HepG2 (cell line): ENCODE data around the gene LY6G5B. TPM values are rescaled to one million over a fixed set of nuclear protein-coding genes. Genes with fewer than 3 reads are reported as not detected.

ENCODE experiments used
- BCL6 ChIP-seq: IDR thresholded peaks from 2 replicates; pipeline ENCODE4 v1.6.1; 2016; ENCODE audit warnings: missing genetic modification reagents, missing compliant biosample characterization
- CREB1 ChIP-seq, 2 experiments: fragments of 450-650 bp in 1 of 2; IDR thresholded peaks; 2 replicates each; pipeline ENCODE4 v1.6.1; 2016 to 2017; ENCODE audit warnings: control low read depth in 1 of 2, mild to moderate bottlenecking in 1 of 2, missing compliant biosample characterization in 1 of 2, missing genetic modification characterization in 1 of 2
- DNMT1 ChIP-seq: sonication (generic); formaldehyde crosslinking; IDR thresholded peaks from 2 replicates; pipeline ENCODE4 v1.5.1; 2020; ENCODE audit warnings: mild to moderate bottlenecking, missing genetic modification reagents
- HIC2 ChIP-seq: sonication (generic); formaldehyde crosslinking; IDR thresholded peaks from 2 replicates; pipeline ENCODE4 v1.9.0; 2022; ENCODE audit warnings: low read depth, missing genetic modification reagents
- HMGXB4 ChIP-seq, 2 experiments: sonication (generic) in 1 of 2; formaldehyde crosslinking in 1 of 2; IDR thresholded peaks; 2 replicates each; pipeline versions ENCODE4 v1.4.0 to v1.6.1; 2018 to 2020; ENCODE audit warnings: missing genetic modification reagents in 2 of 2, borderline replicate concordance in 1 of 2, low read depth in 1 of 2, mild to moderate bottlenecking in 1 of 2, missing biosample characterization in 1 of 2
- KMT2A ChIP-seq: sonication (generic); formaldehyde crosslinking; IDR thresholded peaks from 2 replicates; pipeline ENCODE4 v1.4.0; 2020; ENCODE audit warnings: missing genetic modification reagents
- NFIB ChIP-seq: sonication (generic); formaldehyde crosslinking; IDR thresholded peaks from 2 replicates; pipeline ENCODE4 v1.9.0; 2021; ENCODE audit warnings: missing genetic modification reagents, mild to moderate bottlenecking, borderline replicate concordance
- POLR2AphosphoS5 ChIP-seq: IDR thresholded peaks from 2 replicates; pipeline ENCODE4 v1.6.1; 2012; ENCODE audit warnings: low read depth, low read length
- PPARG ChIP-seq: conservative IDR thresholded peaks from 2 replicates; pipeline ENCODE4 v1.6.1; 2016; ENCODE audit warnings: missing biosample characterization, missing genetic modification reagents
- TARDBP ChIP-seq: sonication (generic); formaldehyde crosslinking; IDR thresholded peaks from 2 replicates; pipeline ENCODE4 v1.8.0; 2022; ENCODE audit warnings: mild to moderate bottlenecking, missing genetic modification reagents
- TEAD2 ChIP-seq: sonication (generic); formaldehyde crosslinking; IDR thresholded peaks from 2 replicates; pipeline ENCODE4 v1.9.0; 2021; ENCODE audit warnings: missing genetic modification reagents
- TERF1 ChIP-seq: sonication (generic); formaldehyde crosslinking; IDR thresholded peaks from 2 replicates; pipeline ENCODE4 v1.8.0; 2022; ENCODE audit warnings: mild to moderate bottlenecking, missing genetic modification reagents, moderate library complexity
- U2AF1 ChIP-seq: fragments of 200-400 bp; formaldehyde crosslinking; optimal IDR thresholded peaks from 2 replicates; pipeline ENCODE3; 2017; ENCODE audit warnings: mild to moderate bottlenecking, low read depth, low read length
- ZNF10 ChIP-seq: sonication (generic); formaldehyde crosslinking; IDR thresholded peaks from 2 replicates; pipeline ENCODE4 v1.4.0; 2020; ENCODE audit warnings: mild to moderate bottlenecking, low read depth, missing genetic modification reagents, borderline replicate concordance
- ZNF180 ChIP-seq: sonication (generic); formaldehyde crosslinking; IDR thresholded peaks from 2 replicates; pipeline ENCODE4 v1.4.0; 2020; ENCODE audit warnings: low read depth, missing genetic modification reagents, borderline replicate concordance
- ZNF253 ChIP-seq: sonication (generic); formaldehyde crosslinking; IDR thresholded peaks from 2 replicates; pipeline ENCODE4 v1.8.0; 2022; ENCODE audit warnings: mild to moderate bottlenecking, missing genetic modification reagents, borderline replicate concordance
- ZNF280B ChIP-seq: sonication (generic); formaldehyde crosslinking; IDR thresholded peaks from 2 replicates; pipeline ENCODE4 v1.5.0; 2020; ENCODE audit warnings: missing genetic modification reagents, mild to moderate bottlenecking, borderline replicate concordance
- ZNF333 ChIP-seq: sonication (generic); formaldehyde crosslinking; IDR thresholded peaks from 2 replicates; pipeline ENCODE4 v1.4.0; 2020; ENCODE audit warnings: mild to moderate bottlenecking, missing genetic modification reagents, borderline replicate concordance
- ZNF354B ChIP-seq: sonication (generic); formaldehyde crosslinking; IDR thresholded peaks from 2 replicates; pipeline ENCODE4 v1.8.0; 2022; ENCODE audit warnings: mild to moderate bottlenecking, missing genetic modification reagents
- ZNF441 ChIP-seq: sonication (generic); formaldehyde crosslinking; IDR thresholded peaks from 2 replicates; pipeline ENCODE4 v1.7.0; 2021; ENCODE audit warnings: missing genetic modification reagents, borderline replicate concordance
- ZNF550 ChIP-seq: sonication (generic); formaldehyde crosslinking; IDR thresholded peaks from 2 replicates; pipeline ENCODE4 v1.4.0; 2020; ENCODE audit warnings: mild to moderate bottlenecking, missing genetic modification reagents, borderline replicate concordance
- ZNF709 ChIP-seq: sonication (generic); formaldehyde crosslinking; IDR thresholded peaks from 2 replicates; pipeline ENCODE4 v1.5.0; 2020; ENCODE audit warnings: mild to moderate bottlenecking, missing genetic modification reagents
- polyA plus RNA-seq, 8 experiments: library from polyadenylated mRNA; depleted of rRNA in 3 of 8; stranded (reverse) in 7 of 8; unstranded in 1 of 8; fragments of >200 nt; fragmentation: Illumina TruSeq in 4 of 8; extraction: Trizol in 4 of 8; gene quantifications; 2 replicates each; pipeline versions ENCODE4 v1.2.1 to v1.2.3, GENCODE V29; 2011 to 2016; ENCODE audit warnings: low read depth in 4 of 8, missing spikeins in 1 of 8, mixed read lengths in 1 of 8; ENCODE audit not compliant: insufficient read depth in 1 of 8
- total RNA-seq, 5 experiments: library from RNA; depleted of rRNA; stranded (reverse); fragments of >200 nt; fragmentation: Illumina TruSeq; extraction: Trizol; gene quantifications; 2 replicates each; pipeline ENCODE4 v1.2.3, GENCODE V29; 2016; ENCODE audit warnings: low read depth in 1 of 5

The LY6G5B gene
- total and polyA plus RNA-seq, 2 of the 13 experiments (the other 11 are each of a cell fraction or from before 2014, with no cell fraction given): 7.8 to 15.7 TPM

- TF ChIP-seq ZNF333 (CRISPR knock-in tag): peak; percentile 49; the same call in 1 of the 2 replicates
- no peak for TF ChIP-seq DNMT1
- no peak for TF ChIP-seq TERF1 (CRISPR knock-in tag)
- no peak for TF ChIP-seq ZNF180 (CRISPR knock-in tag)
- no peak for TF ChIP-seq ZNF10 (CRISPR knock-in tag)
- peak; percentile 68; the same call in 1 of the 2 replicates for TF ChIP-seq ZNF280B (CRISPR knock-in tag)
- TF ChIP-seq BCL6: peak; percentile 72
- TF ChIP-seq ZNF354B (CRISPR knock-in tag): no peak
- peak; percentile 99 for TF ChIP-seq TARDBP
- TF ChIP-seq ZNF709 (CRISPR knock-in tag): no peak
- TF ChIP-seq TEAD2 (CRISPR knock-in tag): no peak
- TF ChIP-seq CREB1 (IDR thresholded peaks at IDR 0.05): peak; percentile 88
- peak; percentile 96 for TF ChIP-seq CREB1 (CRISPR knock-in tag; IDR thresholded peaks at IDR 0.05)
- peak; percentile 65; the same call in 1 of the 2 replicates for TF ChIP-seq PPARG (CRISPR knock-in tag)
- 0 out of 2 replicates have a peak, but pooled peaks have one; percentile 18 for TF ChIP-seq KMT2A (CRISPR knock-in tag)
- TF ChIP-seq POLR2AphosphoS5: peak; percentile 92
- TF ChIP-seq ZNF441 (CRISPR knock-in tag): peak; percentile 56; the same call in 1 of the 2 replicates
- no peak for TF ChIP-seq ZNF253 (CRISPR knock-in tag)
- TF ChIP-seq U2AF1: no peak
- TF ChIP-seq HMGXB4 (CRISPR knock-in tag; IDR thresholded peaks at IDR 0.05; ENCODE audit: borderline replicate concordance in 1 of 2, low read depth in 1 of 2): peak; percentile 76 to 87; a peak in 3 of 4 replicates
- TF ChIP-seq ZNF550 (CRISPR knock-in tag): no peak
- TF ChIP-seq NFIB: no peak
- TF ChIP-seq HIC2 (CRISPR knock-in tag): no peak
Observed at GRCh38 chr6:31702819-31703716, 33.3 kb downstream of the LY6G5B start, which contains the start of gene ABHD16A (continued).
